BLaER1 treated with 17β-estradiol and CSF1 and Interleukin-3, amounts not matched to agents 10 nM and 100 nM (cell line): ENCODE results near the gene GPR75.
"Not testable (repeated sequence)": the region's sequence is repeated elsewhere in the genome, so short reads cannot be mapped to it uniquely, and the experiment has no call there.

Experiments
- H3K27ac ChIP-seq, 11 experiments: shearing (Covaris generic); formaldehyde crosslinking; 2 replicates each; pipeline ENCODE4 v1.8.1; 2022
- H3K27me3 ChIP-seq, 11 experiments: shearing (Covaris generic); formaldehyde crosslinking; 2 replicates each; pipeline ENCODE4 v1.8.1; 2022
- H3K36me3 ChIP-seq, 11 experiments: shearing (Covaris generic); formaldehyde crosslinking; 2 replicates each; pipeline ENCODE4 v1.8.1; 2022
- H3K4me1 ChIP-seq, 10 experiments: shearing (Covaris generic); formaldehyde crosslinking; 2 replicates each; pipeline ENCODE4 v1.8.1; 2022
- H3K4me2 ChIP-seq, 11 experiments: shearing (Covaris generic); formaldehyde crosslinking; 2 replicates each; pipeline ENCODE4 v1.8.1; 2022
- H3K4me3 ChIP-seq, 10 experiments: shearing (Covaris generic); formaldehyde crosslinking; 2 replicates each; pipeline ENCODE4 v1.8.1; 2022
- H3K9ac ChIP-seq, 11 experiments: shearing (Covaris generic); formaldehyde crosslinking; 2 replicates each; pipeline ENCODE4 v1.8.1; 2022
- H3K9me3 ChIP-seq, 11 experiments: shearing (Covaris generic); formaldehyde crosslinking; replicated peaks in 1 of 11; 2 replicates each; pipeline ENCODE4 v1.8.1; 2022
- H4K20me1 ChIP-seq, 11 experiments: shearing (Covaris generic); formaldehyde crosslinking; 2 replicates each; pipeline ENCODE4 v1.8.1; 2022
- Cebpa-rat ChIP-seq, 11 experiments: shearing (Covaris generic); IDR thresholded peaks; 2 replicates each; pipeline ENCODE4 v1.8.1; 2022

GPR75 gene

DNA sequence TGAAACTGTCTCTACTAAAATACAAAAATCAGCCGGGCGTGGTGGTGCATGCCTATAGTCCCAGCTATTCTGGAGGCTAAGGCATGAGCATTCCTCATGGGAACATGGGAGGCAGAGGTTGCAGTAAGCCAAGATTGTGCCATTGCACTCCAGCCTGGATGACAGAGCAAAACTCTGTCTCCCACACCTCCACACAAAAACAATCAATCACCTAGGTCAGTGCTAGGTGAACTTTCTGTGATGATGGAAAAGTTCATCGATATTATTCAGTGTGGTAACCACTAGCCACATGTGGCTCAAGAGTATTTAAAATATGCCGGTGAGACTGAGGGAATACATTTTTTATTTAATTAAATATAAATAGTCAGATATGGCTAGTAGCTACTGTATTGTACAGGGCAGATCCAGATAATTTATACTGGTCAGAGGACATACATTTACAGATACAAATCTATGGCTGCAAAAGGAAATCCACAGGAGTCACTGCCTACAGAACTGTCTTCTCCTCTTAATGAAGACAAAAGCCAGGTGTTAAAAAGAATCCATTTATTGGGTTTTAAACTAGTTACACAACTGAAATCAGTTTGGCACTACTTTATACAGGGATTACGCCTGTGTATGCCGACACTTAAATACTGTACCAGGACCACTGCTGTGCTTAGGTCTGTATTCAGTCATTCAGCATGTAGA is 3.9 kb upstream of the GPR75 start:
- Histone ChIP-seq H3K4me2 (no peak overlapping the region), H3K4me1 (no peaks in the 10 kb centered on the region)
- no peak for TF ChIP-seq Cebpa-rat (IDR thresholded peaks at IDR 0.05)

GRCh38 chr2:53861824-53862223 is 2.1 kb upstream of the GPR75 start:
- no peaks in the 10 kb centered on the region for H3K27me3 ChIP-seq
- peaks cover 52 to 92% (median 72%) of the 10 kb centered on the region in 11 experiments for H3K36me3 ChIP-seq
- TF ChIP-seq Cebpa-rat (IDR thresholded peaks at IDR 0.05): no peak

More for the DNA sequence above, 3.9 kb upstream of the GPR75 start:
- H3K36me3 ChIP-seq: peaks cover 66 to 95% (median 83%) of the 10 kb centered on the region in 11 experiments
- H3K4me3 ChIP-seq: no peak overlapping the region
- H3K9me3 ChIP-seq: 0 out of 22 replicates have a peak, but pooled peaks cover 0 to 3% (median 0%) of the 10 kb centered on the region in 11 experiments
- no peaks in the 10 kb centered on the region for H3K27me3 ChIP-seq
- H3K9ac ChIP-seq: no peak overlapping the region
- H3K27ac ChIP-seq: no peak overlapping the region
- H4K20me1 ChIP-seq: peaks cover 0 to 7% (median 0%) of the 10 kb centered on the region in 11 experiments; a peak in 1 of 22 replicates

DNA sequence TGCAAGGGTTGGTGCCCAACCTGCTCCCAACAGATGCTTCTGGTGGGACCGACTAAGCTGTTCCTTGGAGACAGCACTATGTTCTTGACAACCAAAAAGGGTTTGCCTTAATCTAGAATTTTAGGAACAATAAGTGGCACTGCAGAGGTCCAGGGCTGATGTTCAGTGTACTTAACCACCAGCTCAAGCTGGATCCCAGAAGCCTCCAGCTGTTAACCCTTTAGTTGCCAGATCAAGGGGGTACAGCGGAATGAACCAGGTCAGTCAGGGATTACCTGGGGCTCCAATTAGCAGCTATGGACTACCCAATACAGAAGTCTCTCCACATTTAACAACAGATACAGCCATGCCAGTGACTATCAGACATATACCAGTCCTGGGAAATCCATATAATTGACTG is 3.5 kb downstream of the GPR75 start:
- H3K27me3 ChIP-seq: no peaks in the 10 kb centered on the region
- H3K27ac ChIP-seq: no peak overlapping the region
- H3K9me3 ChIP-seq: 0 out of 22 replicates have a peak, but pooled peaks cover 0 to 3% (median 0%) of the 10 kb centered on the region in 11 experiments
- H3K36me3 ChIP-seq: peaks cover 43 to 75% (median 55%) of the 10 kb centered on the region in 11 experiments
- no peak overlapping the region for H3K4me2 ChIP-seq
- no peak overlapping the region for H3K4me3 ChIP-seq
- TF ChIP-seq Cebpa-rat (IDR thresholded peaks at IDR 0.05): no peak
- H3K4me1 ChIP-seq: no peaks in the 10 kb centered on the region
- no peak overlapping the region for H3K9ac ChIP-seq
- H4K20me1 ChIP-seq: peaks cover 0 to 28% (median 4%) of the 10 kb centered on the region in 11 experiments; a peak in 6 of 22 replicates

More at GRCh38 chr2:53861824-53862223, 2.1 kb upstream of the GPR75 start:
- no peak overlapping the region for H3K27ac ChIP-seq
- H3K4me2 ChIP-seq: no peak overlapping the region
- H3K9ac ChIP-seq: no peak overlapping the region
- 0 out of 22 replicates have a peak, but pooled peaks cover 0 to 3% (median 0%) of the 10 kb centered on the region in 11 experiments for H3K9me3 ChIP-seq
- H3K4me3 ChIP-seq: no peak overlapping the region
- H3K4me1 ChIP-seq: no peaks in the 10 kb centered on the region
- peaks cover 0 to 7% (median 0%) of the 10 kb centered on the region in 11 experiments; a peak in 1 of 22 replicates for H4K20me1 ChIP-seq

DNA sequence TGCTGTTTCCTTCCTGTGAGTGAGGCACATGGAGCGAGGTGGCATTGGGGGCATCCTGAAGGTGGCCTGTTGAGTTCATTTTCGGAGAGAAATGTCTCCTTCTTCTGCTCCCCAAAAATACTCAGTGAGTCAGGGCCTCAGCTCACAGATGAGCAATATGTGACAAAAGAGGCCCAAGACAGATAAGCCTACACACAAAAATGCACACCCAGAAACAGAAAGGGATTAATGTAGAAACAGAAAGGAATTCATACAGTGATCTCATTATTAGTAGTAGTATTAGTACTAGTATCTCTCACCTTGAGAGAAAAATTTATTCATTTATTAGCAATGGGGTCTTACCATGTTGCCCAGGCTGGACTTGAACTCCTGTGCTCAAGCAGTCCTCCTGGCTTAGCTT is 5.1 kb downstream of the GPR75 start:
- Histone ChIP-seq H4K20me1 (peaks cover 0 to 28% (median 4%) of the 10 kb centered on the region in 11 experiments; a peak in 6 of 22 replicates), H3K27me3 (no peaks in the 10 kb centered on the region), H3K4me1 (no peaks in the 10 kb centered on the region), H3K9me3 (no peaks in the 10 kb centered on the region), H3K36me3 (peaks cover 32 to 68% (median 48%) of the 10 kb centered on the region in 11 experiments), H3K4me3 (no peak overlapping the region), H3K4me2 (no peak overlapping the region), H3K27ac (no peak overlapping the region), H3K9ac (no peak overlapping the region)
- TF ChIP-seq Cebpa-rat (IDR thresholded peaks at IDR 0.05): no peak

DNA sequence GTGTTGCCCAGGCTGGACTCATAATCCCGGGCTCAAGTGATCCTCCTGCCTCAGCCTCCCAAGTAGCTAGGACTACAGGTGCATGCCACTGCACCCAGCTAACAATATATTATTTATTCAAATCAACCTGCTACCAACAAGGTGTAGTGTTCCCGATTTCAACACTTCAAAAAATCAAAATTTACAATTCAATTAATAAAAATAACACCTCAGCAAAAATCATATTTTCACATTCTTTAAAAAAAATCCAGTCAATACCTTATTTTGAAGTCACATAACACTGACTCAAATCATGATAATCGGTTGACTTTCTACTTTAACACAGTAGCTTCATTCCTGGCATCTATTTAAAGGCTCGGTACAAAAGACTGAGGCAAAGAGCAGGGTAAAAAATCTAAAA is 7.2 kb downstream of the GPR75 start:
- no peaks in the 10 kb centered on the region for H3K4me1 ChIP-seq
- H3K4me3 ChIP-seq: no peak overlapping the region
- H3K9ac ChIP-seq: no peak overlapping the region
- H3K4me2 ChIP-seq: no peak overlapping the region
- H3K27ac ChIP-seq: no peak overlapping the region
- H3K9me3 ChIP-seq: no peaks in the 10 kb centered on the region
- peaks cover 30 to 75% (median 40%) of the 10 kb centered on the region in 11 experiments; a peak in 21 of 22 replicates for H3K36me3 ChIP-seq
- no peaks in the 10 kb centered on the region for H3K27me3 ChIP-seq
- TF ChIP-seq Cebpa-rat (IDR thresholded peaks at IDR 0.05): no peak
- peaks cover 0 to 28% (median 4%) of the 10 kb centered on the region in 11 experiments; a peak in 6 of 22 replicates for H4K20me1 ChIP-seq

- H3K27me3 ChIP-seq, H3K9ac ChIP-seq, H3K4me1 ChIP-seq, H3K9me3 ChIP-seq, H3K27ac ChIP-seq, H3K4me3 ChIP-seq, H3K4me2 ChIP-seq: not testable (repeated sequence)
- H4K20me1 ChIP-seq: peaks cover 0 to 26% (median 4%) of the 10 kb centered on the region in 11 experiments; a peak in 6 of 22 replicates
- peaks cover 26 to 70% (median 35%) of the 10 kb centered on the region in 11 experiments; a peak in 21 of 22 replicates for H3K36me3 ChIP-seq
Observed at GRCh38 chr2:53851052-53851757, 8.6 kb downstream of the GPR75 start.

DNA sequence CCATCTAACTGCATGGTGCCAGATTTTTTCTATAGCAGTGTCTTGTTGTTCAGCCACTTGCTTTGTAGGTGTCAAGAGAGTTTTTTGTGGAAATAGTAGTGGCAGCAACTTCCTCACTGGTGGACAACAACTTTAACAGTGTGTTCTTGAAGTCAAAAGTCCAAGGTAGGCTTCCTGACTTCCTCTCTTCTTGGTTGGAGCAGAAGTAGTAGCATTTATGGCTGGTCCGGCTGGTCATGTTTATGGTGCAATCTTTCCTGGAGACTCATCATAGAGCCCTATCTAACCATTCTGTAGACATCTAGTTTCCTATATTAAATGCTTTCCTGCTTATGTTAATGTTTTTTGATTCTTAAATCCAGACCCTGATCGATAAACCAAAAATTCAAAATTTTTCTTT is 11.7 kb downstream of the GPR75 start:
- Histone ChIP-seq H3K4me3 (no peak overlapping the region), H3K9ac (no peak overlapping the region), H3K36me3 (peaks cover 5 to 38% (median 8%) of the 10 kb centered on the region in 11 experiments; a peak in 16 of 22 replicates), H3K27ac (no peak overlapping the region), H3K9me3 (no peaks in the 10 kb centered on the region), H4K20me1 (peaks cover 0 to 4% (median 0%) of the 10 kb centered on the region in 11 experiments; a peak in 1 of 22 replicates), H3K27me3 (no peaks in the 10 kb centered on the region), H3K4me1 (peaks cover 0 to 12% (median 8%) of the 10 kb centered on the region in 10 experiments; a peak in 9 of 20 replicates), H3K4me2 (no peak overlapping the region)
- TF ChIP-seq Cebpa-rat (IDR thresholded peaks at IDR 0.05): no peak

DNA sequence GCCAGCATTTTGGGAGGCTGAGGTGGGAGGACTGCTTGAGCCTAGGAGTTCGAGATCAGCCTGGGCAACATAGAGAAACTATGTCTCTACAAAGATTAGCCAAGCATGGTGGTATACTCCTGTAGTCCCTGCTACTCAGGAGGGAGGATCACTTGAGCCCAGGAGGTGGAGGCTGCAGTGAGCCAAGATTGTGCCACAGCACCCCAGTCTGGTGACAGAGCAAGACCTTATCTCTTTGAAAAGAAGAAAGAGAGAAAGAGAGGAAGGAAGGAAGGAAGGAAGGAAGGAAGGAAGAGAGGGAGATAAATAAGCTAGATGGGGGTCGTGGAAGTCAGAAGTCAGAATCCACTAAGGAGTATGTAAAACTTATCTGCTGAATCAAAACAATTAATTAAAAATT is 16.2 kb downstream of the GPR75 start:
- Histone ChIP-seq H3K4me1 (peaks cover 0 to 12% (median 8%) of the 10 kb centered on the region in 10 experiments; a peak in 9 of 20 replicates), H3K27ac (no peak overlapping the region; a peak in 2 of 22 replicates), H3K9me3 (peaks cover 0 to 16% (median 9%) of the 10 kb centered on the region in 11 experiments; a peak in 8 of 22 replicates), H3K36me3 (peaks cover 0 to 12% (median 0%) of the 10 kb centered on the region in 11 experiments; a peak in 3 of 22 replicates), H3K9ac (no peak overlapping the region), H3K27me3 (no peaks in the 10 kb centered on the region), H3K4me2 (peak overlapping the region in 7 of 11 experiments; percentile 5 to 34 (median 22); a peak in 11 of 22 replicates), H4K20me1 (no peaks in the 10 kb centered on the region), H3K4me3 (no peak overlapping the region)
- no peak for TF ChIP-seq Cebpa-rat (IDR thresholded peaks at IDR 0.05)

DNA sequence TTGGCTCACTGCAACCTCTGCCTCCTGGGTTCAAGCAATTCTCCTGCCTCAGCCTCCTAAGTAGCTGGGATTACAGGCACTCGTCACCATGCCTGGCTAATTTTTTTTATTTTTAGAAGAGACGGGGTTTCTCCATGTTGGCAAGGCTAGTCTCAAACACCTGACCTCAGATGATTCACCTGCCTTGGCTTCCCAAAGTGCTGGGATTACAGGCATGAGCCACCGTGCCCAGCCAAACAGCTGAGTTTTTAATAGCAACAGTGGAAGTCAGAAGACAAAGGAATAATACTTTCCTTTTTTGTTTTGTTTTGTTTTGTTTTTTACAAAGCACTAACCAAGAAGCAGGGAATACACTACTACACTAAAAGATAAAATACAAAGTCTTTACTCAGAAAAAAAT is 16.9 kb downstream of the GPR75 start:
- H3K4me3 ChIP-seq: no peak overlapping the region
- no peaks in the 10 kb centered on the region for H3K27me3 ChIP-seq
- H3K4me2 ChIP-seq: no peak overlapping the region
- no peak for TF ChIP-seq Cebpa-rat (IDR thresholded peaks at IDR 0.05)
- peaks cover 0 to 16% (median 9%) of the 10 kb centered on the region in 11 experiments; a peak in 8 of 22 replicates for H3K9me3 ChIP-seq
- no peak overlapping the region for H3K9ac ChIP-seq
- no peak overlapping the region for H3K27ac ChIP-seq
- H4K20me1 ChIP-seq: no peaks in the 10 kb centered on the region
- peaks cover 0 to 12% (median 8%) of the 10 kb centered on the region in 10 experiments; a peak in 9 of 20 replicates for H3K4me1 ChIP-seq
- H3K36me3 ChIP-seq: peaks cover 0 to 5% (median 0%) of the 10 kb centered on the region in 11 experiments; a peak in 3 of 22 replicates

DNA sequence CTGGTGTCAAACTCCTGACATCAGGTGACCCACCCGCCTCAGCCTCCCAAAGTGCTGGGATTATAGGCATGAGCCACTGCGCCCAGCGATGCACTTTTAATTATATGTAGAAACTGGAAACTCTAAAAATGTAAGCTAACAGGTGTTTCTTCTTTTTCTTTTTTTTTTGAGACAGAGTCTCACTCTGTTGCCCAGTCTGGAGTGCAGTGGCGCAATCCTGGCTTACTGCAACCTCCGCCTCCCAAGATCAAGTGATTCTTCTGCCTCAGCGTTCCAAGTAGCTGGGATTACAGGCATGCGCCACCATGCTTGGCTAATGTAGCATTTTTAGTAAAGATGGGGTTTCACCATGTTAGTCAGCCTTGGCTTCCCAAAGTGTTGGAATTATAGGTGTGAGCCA is 18.1 kb downstream of the GPR75 start:
- not testable (repeated sequence) for H3K4me2 ChIP-seq, H3K4me3 ChIP-seq, H3K27ac ChIP-seq, H3K27me3 ChIP-seq, H3K36me3 ChIP-seq, H3K9ac ChIP-seq, H4K20me1 ChIP-seq
- Histone ChIP-seq H3K4me1 (peaks cover 0 to 12% (median 9%) of the 10 kb centered on the region in 10 experiments; a peak in 13 of 20 replicates), H3K9me3 (peaks cover 0 to 16% (median 9%) of the 10 kb centered on the region in 11 experiments; a peak in 8 of 22 replicates)
